Endothelial cell of hepatic sinusoid (primary cell): Measurements from ENCODE around the gene PRPF8.
"Not testable (repeated sequence)": the region's sequence is repeated elsewhere in the genome, so short reads cannot be mapped to it uniquely, and the experiment has no call there.

Source experiments
- in situ Hi-C: cut with HindIII; loops from 2 replicates; pipeline ENCODE4 v1.10.0; 2017; ENCODE audit warnings: low sequenced_read_pairs

Gene PRPF8

DNA sequence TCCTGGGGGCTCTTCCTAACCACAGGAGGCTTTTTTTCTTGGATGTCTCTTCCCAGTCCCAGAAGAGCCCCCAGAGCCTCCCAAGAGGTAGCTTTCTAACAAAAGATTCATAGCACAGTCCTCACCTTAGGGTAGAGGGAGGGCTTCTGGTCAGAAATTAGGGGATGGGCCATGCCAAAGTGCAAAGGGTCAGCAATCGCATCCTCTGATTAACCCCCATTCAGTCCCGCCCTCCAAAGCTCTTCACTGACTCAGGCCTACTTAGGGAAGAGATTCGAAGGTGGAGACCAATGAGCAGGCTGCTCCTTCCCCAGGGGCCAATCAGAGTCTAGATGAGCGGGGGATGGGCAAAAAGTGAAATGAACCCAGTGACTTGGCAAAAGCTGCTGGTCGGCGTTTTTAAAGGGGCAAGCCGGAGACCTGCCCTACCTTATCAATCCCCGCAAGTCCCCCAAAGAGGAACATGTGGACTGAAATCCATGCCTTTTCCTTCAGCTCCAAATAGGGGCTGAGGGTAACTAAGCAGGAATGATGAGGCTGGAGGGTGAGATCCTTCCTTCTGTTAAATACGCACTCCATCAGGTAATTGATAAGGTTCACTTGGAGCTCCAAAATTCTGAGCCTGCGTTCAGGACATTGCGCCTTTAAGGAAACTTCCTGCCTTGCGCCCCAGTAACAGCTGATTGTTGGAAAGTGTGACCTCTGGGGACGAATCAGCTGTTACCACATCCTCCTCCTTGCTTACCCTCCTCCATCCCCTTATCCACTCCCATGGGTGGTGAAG, 32.4 kb upstream of the PRPF8 start:
- in situ Hi-C loops, result loop anchor here (10.0 kb wide), 1 partner anchor 68 kb away; no protein-coding TSS in a partner anchor

DNA sequence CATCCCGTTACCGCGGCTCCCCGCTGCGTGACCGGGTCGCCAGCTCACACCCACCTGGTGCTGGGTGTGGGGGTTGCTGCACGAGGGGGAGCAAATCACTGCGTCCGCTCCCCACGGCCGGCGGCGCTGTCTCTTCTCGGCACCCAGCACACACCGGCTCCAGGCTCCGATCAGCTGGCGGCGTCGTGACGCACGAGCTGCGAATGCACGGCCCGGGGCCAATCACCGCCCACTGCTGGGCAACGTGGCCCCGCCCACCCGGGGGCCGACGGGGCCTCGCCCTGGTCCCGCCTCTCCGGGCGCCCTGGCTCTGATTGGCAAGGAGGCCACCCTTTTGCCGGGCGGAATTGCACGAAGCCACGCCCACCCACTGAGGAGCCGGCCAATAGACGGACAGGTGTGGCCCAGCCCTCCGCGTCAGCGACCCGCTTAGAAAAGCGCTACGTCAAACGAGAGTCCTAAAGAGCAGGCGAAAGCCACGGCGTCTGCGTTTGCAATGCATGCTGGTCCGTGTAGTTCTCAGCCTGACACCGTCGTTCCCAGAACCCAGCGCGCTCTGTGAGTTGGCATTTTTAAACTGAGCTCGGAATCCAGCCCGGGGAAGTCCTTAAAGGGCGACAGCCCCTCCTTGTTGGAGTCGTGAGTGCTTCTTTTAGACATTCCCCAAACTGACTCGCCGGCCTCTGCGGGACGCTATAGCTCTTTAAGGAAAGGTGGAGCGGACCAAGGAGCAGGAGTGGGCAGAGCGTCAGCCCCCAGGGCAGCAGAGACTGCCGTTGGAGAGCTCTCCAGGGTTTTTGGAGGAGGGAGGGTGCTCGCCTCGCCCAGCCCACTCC, 31.6 kb upstream of the PRPF8 start:
- in situ Hi-C loops, result loop anchor here (10.0 kb wide), 1 partner anchor 69 kb away; no protein-coding TSS in a partner anchor

DNA sequence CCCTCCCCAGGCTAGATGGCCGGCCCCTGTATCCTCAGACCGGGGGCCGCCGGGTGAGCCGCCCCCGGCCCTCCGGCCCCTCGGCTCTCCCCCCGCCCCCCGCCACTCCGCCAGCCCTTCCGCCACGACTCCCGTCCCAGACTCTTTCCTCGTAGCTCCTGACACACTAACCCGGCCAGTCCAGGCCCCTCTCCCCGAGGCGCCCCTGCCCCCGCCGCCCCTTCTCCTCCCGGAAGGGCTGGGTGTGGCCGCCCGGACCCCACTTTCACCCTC, 31.1 kb upstream of the PRPF8 start:
- in situ Hi-C loops, result loop anchor here (10.0 kb wide), 1 partner anchor 69 kb away; no protein-coding TSS in a partner anchor

DNA sequence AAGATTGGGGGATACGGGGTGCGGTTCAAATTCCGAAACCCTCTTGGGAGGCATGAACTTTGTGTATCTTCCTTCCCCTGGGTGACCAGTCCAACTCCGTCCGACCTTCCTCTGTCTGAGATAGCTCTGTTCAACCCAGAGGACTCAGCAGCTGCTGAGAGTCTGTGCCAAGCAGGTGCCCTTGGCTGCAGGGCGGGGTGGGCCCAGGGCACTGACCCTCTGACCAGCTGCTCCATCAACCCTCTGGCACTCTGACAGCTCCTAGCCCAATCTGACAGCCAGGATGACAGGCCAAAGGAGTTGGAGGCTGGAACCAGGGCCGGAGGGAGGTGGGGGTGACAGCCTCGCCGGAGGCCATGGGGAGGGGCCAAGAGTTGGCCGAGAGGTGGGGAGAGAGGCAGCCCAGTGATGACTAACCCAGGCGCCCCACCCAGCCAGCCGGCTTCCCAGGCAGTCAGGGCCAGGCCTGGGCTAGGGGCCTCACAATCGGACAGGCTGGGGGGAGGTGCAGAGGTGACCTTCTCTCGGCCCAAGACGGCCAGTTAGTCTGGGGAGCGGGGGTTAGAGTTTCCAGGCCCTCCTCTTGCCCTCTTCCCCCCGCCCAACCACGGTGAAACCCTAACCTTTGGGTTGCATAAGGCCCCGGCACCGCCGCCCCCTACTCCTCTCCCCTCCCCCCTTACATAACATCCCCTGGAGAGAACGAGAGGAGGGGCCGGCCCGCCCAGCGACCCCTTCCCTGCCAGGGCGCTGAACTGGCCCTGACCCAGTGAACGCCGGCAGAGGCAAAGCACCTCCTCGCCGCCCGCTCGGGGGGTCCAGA, 30.5 kb upstream of the PRPF8 start:
- in situ Hi-C loops, result loop anchor here (10.0 kb wide), 1 partner anchor 70 kb away; no protein-coding TSS in a partner anchor

DNA sequence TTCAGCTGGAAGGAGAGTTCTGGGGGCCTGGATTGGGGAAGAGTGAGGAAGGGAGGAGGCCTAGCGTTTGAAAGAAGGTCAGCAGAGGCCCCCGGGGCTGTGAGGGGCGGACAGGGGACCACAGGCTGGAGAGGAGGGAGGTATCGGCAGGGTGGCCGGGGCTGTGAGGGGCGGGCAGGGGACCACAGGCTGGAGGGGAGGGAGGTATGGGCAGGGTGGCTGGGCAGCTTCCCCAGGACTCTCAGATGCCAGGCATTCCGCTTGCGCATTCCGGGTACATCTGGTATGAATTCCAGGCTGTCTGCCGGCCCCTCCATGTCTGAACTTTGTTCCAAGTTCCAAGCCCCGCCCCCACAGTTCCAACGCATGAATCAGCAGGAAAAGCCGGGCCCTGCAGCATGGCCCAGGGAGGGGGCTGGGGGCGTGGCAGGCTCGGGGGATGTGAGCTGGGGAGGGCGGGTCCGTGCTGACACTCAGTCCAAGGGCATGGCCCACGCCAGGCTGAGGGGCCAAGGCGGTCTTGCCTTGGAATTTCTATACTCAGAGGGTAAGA, 29.8 kb upstream of the PRPF8 start:
- in situ Hi-C loops, result loop anchor here (10.0 kb wide), 1 partner anchor 70 kb away; no protein-coding TSS in a partner anchor

DNA sequence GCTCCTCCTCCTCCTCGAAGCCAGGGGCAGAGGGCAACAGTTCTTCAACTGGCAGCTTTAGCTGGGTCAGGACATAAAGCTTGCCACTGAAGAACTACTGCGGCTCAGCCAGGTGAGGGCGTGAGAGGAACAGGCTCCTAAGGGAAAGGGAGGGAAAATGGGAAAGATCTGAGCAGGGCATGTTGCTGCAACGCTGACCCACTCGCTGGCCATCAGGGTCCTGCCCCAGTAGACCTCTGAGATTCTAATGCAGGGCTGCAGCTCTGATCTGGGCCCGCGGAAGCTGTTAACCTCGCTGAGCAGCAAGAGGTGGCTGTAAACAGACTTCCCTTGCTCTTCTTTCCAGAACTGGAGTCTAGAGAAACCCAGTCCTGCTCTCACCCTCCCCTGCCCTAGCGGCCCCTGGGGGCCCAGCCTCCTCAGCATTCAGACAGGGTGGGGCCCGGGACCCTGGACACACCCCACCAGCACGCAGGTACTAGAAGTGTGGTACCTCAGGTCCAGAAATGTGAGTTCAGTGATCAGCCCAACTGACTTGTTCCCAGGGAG, 29.3 kb upstream of the PRPF8 start:
- in situ Hi-C loops, result loop anchor here (10.0 kb wide), 1 partner anchor 71 kb away; no protein-coding TSS in a partner anchor

DNA sequence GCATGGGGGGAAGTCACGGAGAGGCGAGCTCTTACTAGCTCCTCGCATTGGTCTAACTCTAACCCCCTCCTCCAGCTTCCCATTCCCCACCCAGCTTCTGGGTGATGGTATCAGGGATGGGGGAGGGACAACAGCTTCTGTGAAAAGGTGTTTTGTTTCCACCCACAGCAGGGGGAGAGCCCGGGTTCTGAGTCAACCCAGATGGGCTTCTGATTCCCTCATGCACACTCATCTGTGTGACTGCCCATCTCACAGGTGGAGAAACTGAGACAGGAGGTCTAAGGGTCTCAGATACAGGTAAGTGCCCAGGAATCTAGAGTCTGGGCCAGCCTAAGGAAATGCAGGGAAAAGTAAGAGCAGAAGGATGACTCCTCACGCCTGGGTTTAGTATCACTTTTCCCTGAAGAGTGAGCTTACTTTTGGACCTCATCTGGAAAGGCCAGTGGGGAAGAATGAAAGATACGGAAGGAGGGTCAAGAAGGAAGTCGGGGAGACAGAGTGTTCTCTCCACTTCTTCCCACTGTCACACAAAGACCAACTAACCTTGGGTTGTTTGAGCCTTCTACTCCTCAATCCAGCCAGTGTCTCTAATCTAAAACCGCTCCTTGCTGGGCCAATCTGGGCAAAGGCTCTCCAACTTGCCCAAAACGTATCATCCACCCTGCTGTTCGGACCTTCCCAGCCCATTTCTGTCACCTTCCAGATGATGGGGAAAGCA, 28.7 kb upstream of the PRPF8 start:
- in situ Hi-C loops, result loop anchor here (10.0 kb wide), 1 partner anchor 71 kb away; no protein-coding TSS in a partner anchor

DNA sequence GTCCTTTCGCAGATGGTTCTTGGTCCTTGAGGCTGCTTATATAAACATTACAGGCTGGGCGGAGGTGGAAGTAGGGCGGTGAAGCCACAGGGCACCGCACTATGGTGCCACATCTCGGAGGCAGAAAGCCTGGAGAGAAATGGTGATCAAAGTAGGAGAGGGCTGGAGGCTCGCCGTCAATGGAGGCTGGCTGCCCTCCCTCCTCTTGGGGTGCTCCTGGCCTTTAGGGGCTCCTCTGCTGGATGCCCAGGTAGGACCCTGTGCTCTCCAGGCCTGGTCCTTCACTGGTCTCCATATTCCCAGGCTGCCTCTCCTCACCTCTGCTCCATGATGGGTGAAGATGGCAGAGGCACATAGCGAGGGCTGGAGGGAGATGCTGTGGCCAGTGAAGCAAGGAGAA, 27.6 kb upstream of the PRPF8 start:
- in situ Hi-C loops, result loop anchor here (10.0 kb wide), 1 partner anchor 73 kb away; no protein-coding TSS in a partner anchor

DNA sequence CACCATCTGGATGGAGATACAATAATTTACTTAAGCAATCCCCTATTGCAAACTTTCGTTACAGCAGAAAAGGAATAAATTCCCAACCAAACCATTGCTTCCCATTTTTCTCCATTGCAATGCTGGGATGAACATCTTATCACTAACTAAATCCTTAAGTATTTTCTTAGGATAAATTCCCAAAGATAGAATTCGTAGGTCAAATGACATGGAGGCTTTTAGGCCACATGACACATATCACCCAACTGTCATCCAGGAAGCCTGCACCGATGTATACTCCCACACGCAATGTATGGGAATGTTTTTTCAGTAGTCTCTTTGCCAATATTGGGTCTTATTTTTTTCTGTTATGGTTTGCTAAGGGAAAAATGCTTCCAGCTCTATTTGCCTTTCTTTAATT, 27.1 kb upstream of the PRPF8 start:
- in situ Hi-C loops, result loop anchor here (10.0 kb wide), 1 partner anchor 73 kb away; no protein-coding TSS in a partner anchor

DNA sequence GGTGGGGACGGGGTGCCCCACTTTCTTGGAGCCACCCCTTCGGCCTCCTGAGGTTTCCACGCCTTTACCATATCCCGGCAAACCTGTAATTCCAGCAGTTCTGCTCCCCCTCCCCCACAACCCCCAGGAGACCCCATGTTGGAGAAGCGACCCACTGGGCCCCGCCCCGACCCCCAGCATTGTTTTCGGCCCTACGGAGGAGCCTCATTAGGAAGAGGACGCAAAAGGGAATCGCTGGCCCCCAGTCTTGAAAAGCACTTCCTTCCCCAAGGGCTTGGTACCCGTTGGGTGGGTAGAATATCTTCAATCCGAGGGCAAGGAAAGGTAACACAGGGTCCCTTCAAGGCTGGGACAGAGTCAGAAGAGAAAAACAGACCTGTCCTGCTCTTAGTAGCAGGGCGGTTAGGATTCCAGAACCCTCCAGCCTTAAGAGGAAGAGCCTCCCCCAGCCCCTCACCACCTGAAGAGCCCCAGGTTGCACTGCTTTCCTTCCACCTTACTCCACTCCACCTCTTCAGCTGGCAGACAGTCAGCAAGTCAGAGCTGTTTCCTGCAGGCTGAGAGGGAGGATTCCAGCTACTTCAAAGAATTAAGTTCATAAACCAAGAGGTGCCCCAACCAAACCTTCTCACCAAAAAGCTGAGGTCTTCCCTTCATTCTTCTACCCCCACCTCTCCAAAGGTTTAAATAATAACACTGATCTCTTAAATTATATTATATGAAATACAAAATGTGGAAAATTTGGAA, 26.3 kb upstream of the PRPF8 start:
- in situ Hi-C loops, result loop anchor here (10.0 kb wide), 1 partner anchor 74 kb away; no protein-coding TSS in a partner anchor

DNA sequence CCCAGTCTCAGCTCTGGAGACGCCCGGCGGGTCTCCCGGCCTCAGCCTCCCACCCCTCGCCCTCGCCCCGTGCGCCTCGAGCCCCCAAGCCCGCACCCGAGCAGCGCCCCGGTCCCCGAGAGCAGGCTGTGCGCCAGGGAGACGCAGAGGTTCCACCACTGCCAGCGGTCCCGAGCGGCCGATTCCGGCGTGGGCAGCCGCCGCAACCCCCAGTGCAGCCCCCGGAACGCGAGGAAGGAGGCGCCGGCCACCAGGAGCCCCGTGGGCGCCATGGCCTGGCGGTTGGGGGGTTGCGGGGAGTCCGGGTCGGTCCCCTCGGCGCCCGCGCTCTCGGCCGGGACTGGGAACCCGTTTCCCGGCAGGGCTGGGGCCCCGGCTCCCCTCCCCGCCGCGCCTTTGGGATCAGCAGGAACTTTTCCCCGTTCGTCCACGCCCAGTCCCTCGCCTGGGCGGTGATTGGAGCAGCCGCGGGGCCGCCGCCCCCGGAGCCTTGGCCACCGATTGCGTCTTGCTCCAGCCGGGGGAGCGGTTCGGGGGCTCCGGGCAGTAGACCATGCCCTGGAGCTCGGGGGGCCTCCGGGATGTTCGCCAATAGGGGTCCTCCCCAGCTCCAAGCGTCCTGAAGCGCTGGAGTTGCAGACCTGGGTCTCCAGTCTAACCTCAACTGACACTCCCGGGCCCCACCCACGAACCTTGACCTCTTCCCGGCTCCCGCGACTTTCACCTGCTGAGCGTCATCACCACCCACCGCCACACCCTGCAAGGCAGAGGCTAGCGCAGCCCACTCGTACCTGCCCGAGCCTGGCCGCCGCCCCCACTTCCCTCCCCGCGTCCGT, 25.5 kb upstream of the PRPF8 start, which contains the start of gene TLCD2:
Gene TLCD2, minus strand, starts transcription at position 407 of the 836 bp plus-strand sequence. Its CDS starts 135 bp downstream, at position 272.
- in situ Hi-C loops, result loop anchor here (10.0 kb wide), 1 partner anchor 75 kb away; no protein-coding TSS in a partner anchor

DNA sequence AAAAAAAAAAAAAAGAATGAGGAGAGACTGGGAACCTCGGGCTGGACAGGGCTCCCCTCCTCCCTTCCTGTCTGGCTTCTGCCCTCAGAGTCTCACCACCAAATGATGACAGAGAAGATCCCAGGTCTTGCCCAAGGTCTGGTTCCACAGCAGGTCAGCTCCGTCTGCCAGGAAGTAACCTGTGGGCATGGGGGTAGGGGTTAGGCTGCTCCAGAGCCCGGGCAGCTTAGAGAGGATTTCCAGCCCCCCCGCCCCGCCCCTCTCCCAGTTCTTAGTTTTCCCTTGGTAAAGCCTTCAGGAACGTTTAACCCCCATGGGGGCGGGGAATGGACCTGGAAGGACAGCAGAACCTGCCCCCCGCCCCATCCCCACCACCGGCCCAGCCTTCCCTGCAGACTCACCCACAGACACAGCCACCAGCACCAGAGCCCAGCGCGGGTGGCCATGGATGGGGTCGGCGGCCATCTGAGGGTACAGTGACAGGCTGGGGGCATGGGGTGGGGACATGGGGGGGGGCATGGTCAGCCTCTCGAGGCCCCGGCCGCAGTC, 24.8 kb upstream of the PRPF8 start:
- in situ Hi-C loops, result no loop called here

DNA sequence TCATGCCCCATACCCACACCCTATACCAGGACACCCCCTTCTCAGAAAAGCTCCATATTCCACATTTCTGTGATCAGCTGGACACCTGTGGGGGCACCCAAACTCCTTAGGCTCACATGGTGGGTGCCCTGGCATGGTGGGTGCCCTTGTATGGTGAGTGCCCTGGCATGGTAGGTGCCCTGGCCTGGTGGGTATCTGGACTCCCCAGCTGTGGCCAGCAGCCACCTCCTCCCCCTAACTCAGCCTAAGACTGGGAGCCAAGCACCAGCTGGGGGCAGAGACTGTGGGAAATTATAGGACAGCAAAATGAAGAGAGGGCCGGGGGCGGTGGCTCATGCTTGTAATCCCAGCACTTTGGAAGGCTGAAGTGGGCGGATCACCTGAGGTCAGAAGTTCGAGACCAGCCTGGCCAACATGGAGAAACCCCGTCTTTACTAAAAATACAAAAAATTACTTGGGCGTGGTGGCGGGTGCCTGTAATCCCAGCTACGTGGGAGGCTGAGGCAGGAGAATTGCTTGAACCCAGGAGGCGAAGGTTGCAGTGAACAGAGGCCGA, 24.2 kb upstream of the PRPF8 start:
- in situ Hi-C loops, result not testable (repeated sequence)

DNA sequence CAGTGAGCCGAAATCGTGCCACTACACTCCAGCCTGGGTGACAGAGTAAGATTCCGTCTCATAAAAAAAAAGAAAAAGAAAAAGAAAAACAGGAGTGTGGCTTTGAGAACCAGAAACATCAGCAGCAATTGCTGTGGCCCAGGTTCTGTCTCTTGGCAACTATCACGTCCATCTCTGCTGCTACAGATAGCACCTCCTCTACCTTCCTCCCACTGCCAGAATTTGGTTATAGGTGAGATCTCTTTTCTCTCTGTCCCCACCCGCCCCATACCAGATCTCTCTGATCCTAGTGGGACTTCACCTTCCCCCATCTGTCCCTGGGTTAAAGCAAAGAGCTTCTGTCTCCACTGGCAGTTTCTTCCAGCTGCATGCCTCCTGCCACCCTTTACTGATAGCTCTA, 22.4 kb upstream of the PRPF8 start:
- in situ Hi-C loops, result no loop called here

DNA sequence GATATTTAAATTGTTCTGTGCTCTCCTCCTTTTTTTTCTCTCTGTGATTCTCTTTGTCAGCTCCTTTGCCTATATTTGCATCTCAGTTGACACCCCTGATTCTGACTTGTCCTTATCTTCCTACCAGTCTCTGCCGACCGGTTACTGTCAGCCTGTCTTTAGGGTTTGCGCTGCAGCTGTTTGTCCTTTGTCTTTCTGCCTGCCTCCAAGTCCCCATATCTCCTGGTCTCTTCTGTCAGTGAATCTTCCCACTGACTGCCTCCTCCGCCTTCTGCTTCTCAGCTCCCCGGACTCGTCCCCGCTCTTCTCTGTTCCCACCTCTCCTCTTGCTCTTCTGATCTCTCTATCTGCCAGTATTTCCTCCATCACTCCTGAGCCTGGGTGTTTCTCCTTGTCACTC, 20.3 kb upstream of the PRPF8 start:
- in situ Hi-C loops, result no loop called here

DNA sequence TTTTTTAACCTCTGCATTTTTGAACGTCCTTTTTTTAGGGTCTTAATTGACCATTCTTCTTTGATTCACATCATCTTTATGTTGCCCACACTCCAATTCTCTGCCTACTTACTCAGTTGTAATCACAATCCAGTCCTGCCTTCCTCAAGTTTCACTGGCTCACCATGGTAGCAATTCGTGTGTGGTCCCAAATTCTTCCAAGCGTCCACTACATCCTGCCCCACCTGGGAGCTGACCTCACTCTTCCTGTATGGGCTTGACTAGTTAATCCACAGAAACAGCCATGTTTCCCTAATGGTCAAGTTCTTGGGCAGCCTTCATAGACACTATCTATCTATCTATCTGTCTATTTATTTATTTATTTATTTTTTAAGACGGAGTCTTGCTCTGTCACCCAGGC, 18.4 kb upstream of the PRPF8 start:
- in situ Hi-C loops, result no loop called here

DNA sequence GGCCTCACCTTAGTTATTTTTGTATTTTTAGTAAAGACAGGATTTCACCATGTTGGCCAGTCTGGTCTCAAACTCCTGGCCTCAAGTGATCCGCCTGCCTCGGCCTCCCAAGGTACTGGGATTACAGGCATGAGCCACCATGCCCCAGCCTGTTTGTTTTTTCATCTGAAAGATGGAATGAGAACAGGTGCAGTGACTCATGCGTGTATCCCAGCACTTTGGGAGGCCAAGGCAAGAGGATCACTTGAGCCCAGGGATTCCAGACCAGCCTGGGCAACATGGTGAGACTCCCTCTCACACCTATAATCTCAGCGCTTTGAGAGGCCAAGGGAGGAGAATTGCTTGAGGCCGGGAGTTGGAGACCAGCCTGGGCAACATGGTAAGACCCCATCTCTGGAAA, 15.2 kb upstream of the PRPF8 start:
- in situ Hi-C loops, result not testable (repeated sequence)
